Sigmoid colon (tissue), 7 donors: ENCODE results near the gene CTRB2. TPM values are rescaled to one million over a fixed set of nuclear protein-coding genes. Genes with fewer than 3 reads are reported as not detected.

Experiments used
- DNase-seq: peaks from one replicate; pipeline ENCODE4 v3.0.0-alpha.2; 2019
- H3K27ac ChIP-seq, 4 donors: fragments of 200-600 bp; sonication (generic); one replicate each; pipeline ENCODE4 v1.5.1; 2016 to 2019; ENCODE audit warnings: mild to moderate bottlenecking in 1 of 4
- H3K27me3 ChIP-seq, 3 donors: fragments of 200-600 bp; sonication (generic); one replicate each; pipeline ENCODE4 v1.5.1; 2019; ENCODE audit warnings: mild to moderate bottlenecking in 1 of 3
- H3K36me3 ChIP-seq, 4 donors: fragments of 200-600 bp; sonication (generic); one replicate each; pipeline ENCODE4 v1.5.1; 2016 to 2019
- H3K4me1 ChIP-seq, 4 donors: fragments of 200-600 bp; sonication (generic); one replicate each; pipeline ENCODE4 v1.5.1; 2017 to 2019
- H3K4me3 ChIP-seq, 4 donors: fragments of 200-600 bp; sonication (generic); one replicate each; pipeline ENCODE4 v1.5.1; 2017 to 2019; ENCODE audit warnings: mild to moderate bottlenecking in 2 of 4, moderate library complexity in 1 of 4
- H3K9me3 ChIP-seq, 4 donors: fragments of 200-600 bp in 3 of 4; sonication (generic) in 3 of 4; one replicate each; pipeline versions ENCODE4 v1.5.1 to v1.6.1; 2013 to 2019
- EP300 ChIP-seq, 4 donors: sonication (generic); formaldehyde crosslinking; IDR thresholded peaks; one replicate each; pipeline ENCODE4 v1.6.1; 2017; ENCODE audit warnings: antibody characterized with exemption in 4 of 4
- POLR2A ChIP-seq, 2 donors: fragments of 450-650 bp; IDR thresholded peaks; one replicate each; pipeline ENCODE4 v1.6.1; 2016; ENCODE audit warnings: antibody characterized with exemption in 2 of 2, mild to moderate bottlenecking in 2 of 2, moderate library complexity in 2 of 2
- POLR2AphosphoS5 ChIP-seq, 4 donors: sonication (generic); formaldehyde crosslinking; IDR thresholded peaks; one replicate each; pipeline ENCODE4 v1.6.1; 2017; ENCODE audit warnings: antibody characterized with exemption in 4 of 4
- WGBS, 2 donors: extraction: QIAGEN DNeasy Blood & Tissue Kit; methylation state at CpG; one replicate each; pipeline ENCODE4 v1.1.7; 2013; 5-methylcytosine and 5-hydroxymethylcytosine counted together
- intact Hi-C: fragments of 100-400 bp; cut with DNase I; formaldehyde crosslinking; loops from one replicate; pipeline ENCODE4 v1.15.1; 2023
- polyA plus RNA-seq, 3 donors: library from polyadenylated mRNA; stranded (reverse); fragments of 200-250 nt; gene quantifications; one replicate each; pipeline ENCODE4 v1.2.3, GENCODE V29; 2013
- total RNA-seq, 4 donors: library from RNA; depleted of rRNA; stranded (reverse); fragments of >200 nt; gene quantifications; one replicate each; pipeline ENCODE4 v1.1.0, GENCODE V29; 2016
- TF ChIP-seq, protein P1 (sequence below), 4 experiments: fragments of 450-650 bp in 3 of 4; fragments of 200-600 bp in 1 of 4; IDR thresholded peaks; one replicate each; pipeline ENCODE4 v1.5.1; 2016 to 2019; ENCODE audit warnings: antibody characterized with exemption in 4 of 4, mild to moderate bottlenecking in 3 of 4, moderate library complexity in 2 of 4
- donor health status: healthy with polysubstance abuse.
- donor health status: Bipolar disorder and iron deficiency.
- donor health status: healthy.

The CTRB2 gene
- total and polyA plus RNA-seq, 7 donors, result 0.42 to 17.4 TPM; not detected in 5

DNA sequence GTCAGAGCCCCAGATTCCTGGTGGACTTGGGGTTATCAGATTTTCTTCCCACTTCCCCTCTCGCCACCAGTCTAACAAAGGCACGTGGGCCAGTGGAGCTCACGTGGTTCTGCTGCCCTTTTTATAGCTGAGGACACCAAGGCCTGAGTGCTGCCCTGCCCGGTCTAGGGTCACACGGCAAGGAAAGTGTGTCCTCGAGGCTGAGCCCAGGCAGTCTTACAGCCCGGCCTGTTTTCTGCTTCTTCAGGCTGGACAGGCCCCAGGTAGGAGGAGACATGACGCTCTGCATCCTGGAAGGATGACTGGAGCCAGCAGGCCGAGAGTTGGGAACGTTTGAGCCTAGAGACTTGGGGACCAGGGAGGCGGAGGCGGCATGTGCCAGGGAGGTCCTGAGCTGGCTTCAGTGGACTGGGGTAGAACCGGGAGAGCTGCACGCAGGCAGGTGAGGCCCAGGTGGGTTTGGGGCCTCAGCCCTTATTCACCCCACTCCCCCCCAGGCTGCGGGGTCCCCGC lies 15.4 kb upstream of the CTRB2 start:
- Histone ChIP-seq H3K4me1 (no peaks in the 10 kb centered on the region), H3K36me3 (no peaks in the 10 kb centered on the region), H3K27ac (no peak overlapping the region), H3K4me3 (no peak overlapping the region), H3K9me3 (no peaks in the 10 kb centered on the region), H3K27me3 (peaks cover 0 to 12% (median 9%) of the 10 kb centered on the region in 3 donors)
- TF ChIP-seq POLR2AphosphoS5 (IDR thresholded peaks at IDR 0.05) (no peak), POLR2A (IDR thresholded peaks at IDR 0.05) (no peak), EP300 (IDR thresholded peaks at IDR 0.05) (no peak)
- TF ChIP-seq, protein P1, sequence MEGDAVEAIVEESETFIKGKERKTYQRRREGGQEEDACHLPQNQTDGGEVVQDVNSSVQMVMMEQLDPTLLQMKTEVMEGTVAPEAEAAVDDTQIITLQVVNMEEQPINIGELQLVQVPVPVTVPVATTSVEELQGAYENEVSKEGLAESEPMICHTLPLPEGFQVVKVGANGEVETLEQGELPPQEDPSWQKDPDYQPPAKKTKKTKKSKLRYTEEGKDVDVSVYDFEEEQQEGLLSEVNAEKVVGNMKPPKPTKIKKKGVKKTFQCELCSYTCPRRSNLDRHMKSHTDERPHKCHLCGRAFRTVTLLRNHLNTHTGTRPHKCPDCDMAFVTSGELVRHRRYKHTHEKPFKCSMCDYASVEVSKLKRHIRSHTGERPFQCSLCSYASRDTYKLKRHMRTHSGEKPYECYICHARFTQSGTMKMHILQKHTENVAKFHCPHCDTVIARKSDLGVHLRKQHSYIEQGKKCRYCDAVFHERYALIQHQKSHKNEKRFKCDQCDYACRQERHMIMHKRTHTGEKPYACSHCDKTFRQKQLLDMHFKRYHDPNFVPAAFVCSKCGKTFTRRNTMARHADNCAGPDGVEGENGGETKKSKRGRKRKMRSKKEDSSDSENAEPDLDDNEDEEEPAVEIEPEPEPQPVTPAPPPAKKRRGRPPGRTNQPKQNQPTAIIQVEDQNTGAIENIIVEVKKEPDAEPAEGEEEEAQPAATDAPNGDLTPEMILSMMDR (IDR thresholded peaks at IDR 0.05), result no peak
- intact Hi-C loops, result no loop called here
- WGBS, 2 donors, result 84 to 85% methylated on average over 16 of the region's 16 CpGs
- no peak for DNase-seq

DNA sequence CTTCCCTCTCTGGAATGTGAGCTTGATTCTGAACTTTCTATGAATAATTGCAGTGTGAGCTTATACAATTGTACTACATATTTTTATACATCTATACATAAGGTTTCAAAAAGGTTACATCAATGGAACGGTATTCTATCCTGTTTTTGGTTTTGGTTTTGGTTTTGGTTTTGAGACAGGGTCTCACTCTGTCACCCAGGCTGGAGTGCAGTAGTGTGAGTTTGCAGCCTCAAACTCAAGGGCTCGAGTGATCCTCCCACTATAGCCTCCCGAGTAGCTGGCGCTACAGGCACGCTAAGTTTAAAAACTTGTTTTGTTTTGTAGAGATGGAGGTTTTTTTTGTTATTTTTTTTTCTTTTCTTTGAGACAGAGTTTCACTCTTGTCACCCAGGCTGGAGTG lies 12.9 kb upstream of the CTRB2 start:
- no peak for DNase-seq
- WGBS, 2 donors, result 60 to 73% methylated on average over 5 of the region's 5 CpGs
- TF ChIP-seq EP300 (IDR thresholded peaks at IDR 0.05) (no peak), POLR2AphosphoS5 (IDR thresholded peaks at IDR 0.05) (no peak), POLR2A (IDR thresholded peaks at IDR 0.05) (no peak)
- TF ChIP-seq, protein P1 (IDR thresholded peaks at IDR 0.05), result no peak
- no peaks in the 10 kb centered on the region for H3K36me3 ChIP-seq
- intact Hi-C loops, result no loop called here
- H3K27me3 ChIP-seq, result peaks cover 0 to 8% (median 6%) of the 10 kb centered on the region in 3 donors
- no peaks in the 10 kb centered on the region for H3K4me1 ChIP-seq
- no peaks in the 10 kb centered on the region for H3K9me3 ChIP-seq
- no peak overlapping the region for H3K27ac ChIP-seq
- H3K4me3 ChIP-seq, result no peak overlapping the region

DNA sequence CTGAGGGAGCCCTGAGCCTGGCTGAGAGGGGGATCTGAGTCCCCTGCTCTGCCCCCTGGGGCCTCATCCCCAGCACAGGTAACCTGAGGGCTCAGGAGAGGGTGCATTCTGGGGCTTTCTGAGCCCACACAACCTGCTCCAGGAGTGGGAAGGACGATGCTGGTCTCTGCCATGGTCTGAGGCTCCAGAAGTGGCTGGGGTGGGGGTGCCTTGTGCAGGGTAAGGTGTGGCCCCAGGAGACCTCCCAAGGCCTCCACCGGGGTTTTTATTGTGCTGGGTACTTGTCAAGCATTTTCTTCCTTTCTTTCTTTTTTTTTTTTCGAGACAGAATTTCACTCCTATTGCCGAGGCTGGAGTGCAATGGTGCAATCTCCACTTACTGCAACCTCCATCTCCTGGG lies 12.1 kb upstream of the CTRB2 start:
- no peaks in the 10 kb centered on the region for H3K4me1 ChIP-seq
- H3K9me3 ChIP-seq, result no peaks in the 10 kb centered on the region
- WGBS, 2 donors, result 60 to 83% methylated on average over 4 of the region's 4 CpGs
- H3K36me3 ChIP-seq, result no peaks in the 10 kb centered on the region
- no peak for DNase-seq
- H3K27me3 ChIP-seq, result peaks cover 0 to under 1% (median 0%) of the 10 kb centered on the region in 3 donors
- H3K4me3 ChIP-seq, result no peak overlapping the region
- TF ChIP-seq EP300 (IDR thresholded peaks at IDR 0.05), result no peak
- TF ChIP-seq, protein P1 (IDR thresholded peaks at IDR 0.05), result no peak
- no peak for TF ChIP-seq POLR2A (IDR thresholded peaks at IDR 0.05)
- no peak for TF ChIP-seq POLR2AphosphoS5 (IDR thresholded peaks at IDR 0.05)
- no peak overlapping the region for H3K27ac ChIP-seq
- intact Hi-C loops, result no loop called here

DNA sequence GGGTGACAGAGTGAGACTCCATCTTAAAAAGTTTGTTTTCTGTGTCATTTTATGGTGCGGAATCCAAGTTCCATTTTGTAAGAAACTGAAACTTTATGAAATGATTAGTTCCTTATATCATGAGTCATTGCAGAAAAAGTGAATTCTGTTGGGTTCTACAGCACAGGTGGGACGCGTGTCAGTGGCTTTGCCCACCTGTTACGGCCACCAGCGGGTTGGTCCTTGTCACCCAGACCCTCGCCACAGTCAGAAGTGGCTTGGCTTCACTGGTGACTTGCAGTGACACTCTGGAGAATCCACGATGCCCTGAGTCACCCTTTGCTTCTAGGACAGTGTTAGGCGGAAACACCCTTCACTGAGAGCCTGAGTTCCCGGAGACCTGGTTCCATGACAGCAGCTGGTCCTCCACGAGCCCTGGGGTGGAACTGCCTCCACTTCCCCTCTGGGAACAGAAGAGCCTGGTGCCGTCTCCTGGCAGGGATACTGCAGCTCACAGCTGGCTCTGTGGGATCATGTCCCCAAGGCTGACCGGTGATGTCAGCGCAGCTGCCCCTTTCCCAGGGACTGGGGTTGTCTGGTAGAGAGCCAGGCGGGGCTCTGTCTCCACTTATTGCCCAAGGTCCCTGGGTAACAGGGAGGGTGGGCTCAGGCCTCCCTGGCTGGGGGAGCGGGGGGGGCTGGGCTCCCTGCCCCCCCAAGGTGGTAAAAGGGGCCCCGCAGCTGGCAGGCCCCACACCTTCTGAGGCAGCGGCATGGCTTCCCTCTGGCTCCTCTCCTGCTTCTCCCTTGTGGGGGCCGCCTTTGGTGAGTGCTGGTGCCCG lies 11.5 kb upstream of the CTRB2 start, which contains the start of gene CTRB1:
TSS of gene CTRB1 (plus strand) at position 733 of the 821 bp plus-strand sequence. CDS start at position 753, 20 bp downstream.
- no peaks in the 10 kb centered on the region for H3K4me1 ChIP-seq
- TF ChIP-seq, protein P1 (IDR thresholded peaks at IDR 0.05), result no peak
- H3K27ac ChIP-seq, result no peak within 1 kb of the TSS
- DNase-seq, result no peak
- no peaks in the 10 kb centered on the region for H3K36me3 ChIP-seq
- intact Hi-C loops, result no loop called here
- H3K4me3 ChIP-seq, result no peak within 1 kb of the TSS
- H3K27me3 ChIP-seq, result no peaks in the 10 kb centered on the region
- H3K9me3 ChIP-seq, result no peaks in the 10 kb centered on the region
- WGBS, 2 donors, result 83 to 86% methylated on average over 19 of the region's 19 CpGs
